ENCODE measurements around the gene DHX16. TPM values are rescaled to one million over a fixed set of nuclear protein-coding genes. Genes with fewer than 3 reads are reported as not detected.

The DHX16 gene
- total RNA-seq, 2 experiments from 2014 or later = 34.5 to 36.7 TPM

GRCh38 chr6:30614843-30615218 lies 58.0 kb downstream of the DHX16 start:
- intact Hi-C loops (cut with DNase I, micrococcal nuclease) = loop anchor here (2.0 to 10.0 kb wide), 8 partner anchors 58 to 1050 kb away; partner anchors contain the start of genes ATP6V1G2 (in 1 of the 2), C6orf47 (in 1 of the 2), CSNK2B (in 1 of the 2) and DDX39B (in 1 of the 2)
- Mint-ChIP-seq H3K27ac (peak overlapping the region; percentile 98), H3K36me3 (ENCODE audit: low read depth) (peaks cover 83% of the 10 kb centered on the region), H3K4me3 (peak overlapping the region; percentile 97), H3K4me1 (peaks cover 51% of the 10 kb centered on the region), H3K27me3 (no peaks in the 10 kb centered on the region), H3K9me3 (ENCODE audit: low read depth) (no peaks in the 10 kb centered on the region)
- DNase-seq = peak; percentile 89
- ChIA-PET CTCF (interaction anchor here (0.6 to 3.8 kb wide), 17 partner anchors 17 to 899 kb away, joined by 3 to 39 read pairs (median 4); partner anchors contain the start of gene MDC1), POLR2A (interaction anchor here (0.6 to 2.1 kb wide), 19 partner anchors 11 to 1050 kb away, joined by 3 to 28 read pairs (median 4); partner anchors contain the start of genes ABCF1, C6orf136, DDX39B and GNL1)
- peak; percentile 66 for ATAC-seq

- H3K9me3 Mint-ChIP-seq (ENCODE audit: low read depth) = no peaks in the 10 kb centered on the region
- H3K27me3 Mint-ChIP-seq = no peaks in the 10 kb centered on the region
- ChIA-PET CTCF (interaction anchor here (0.7 to 3.8 kb wide), 20 partner anchors 16 to 900 kb away, joined by 3 to 39 read pairs (median 4); partner anchors contain the start of gene MDC1), POLR2A (interaction anchor here (0.6 to 2.1 kb wide), 21 partner anchors 12 to 1050 kb away, joined by 3 to 28 read pairs (median 6); partner anchors contain the start of genes ABCF1, C6orf136, DDX39B and GNL1)
- intact Hi-C loops (cut with DNase I, micrococcal nuclease) = loop anchor here (2.0 to 10.0 kb wide), 4 partner anchors 59 to 1051 kb away; partner anchors contain the start of genes ATP6V1G2 (in 1 of the 2), C6orf47 (in 1 of the 2), CSNK2B (in 1 of the 2) and DDX39B (in 1 of the 2)
- peaks cover 51% of the 10 kb centered on the region for H3K4me1 Mint-ChIP-seq
- peaks cover 83% of the 10 kb centered on the region for H3K36me3 Mint-ChIP-seq (ENCODE audit: low read depth)
- DNase-seq = no peak
- no peak for ATAC-seq
- peak overlapping the region; percentile 98 for H3K27ac Mint-ChIP-seq
- H3K4me3 Mint-ChIP-seq = peak overlapping the region; percentile 97
Observed at GRCh38 chr6:30614044-30614842, 58.6 kb downstream of the DHX16 start.

- peak overlapping the region; percentile 98 for H3K27ac Mint-ChIP-seq
- CTCF ChIA-PET = interaction anchor here (0.6 to 3.8 kb wide), 22 partner anchors 9 to 457 kb away, joined by 3 to 39 read pairs (median 4); no protein-coding TSS in a partner anchor
- peak overlapping the region; percentile 97 for H3K4me3 Mint-ChIP-seq
- intact Hi-C loops (cut with DNase I, micrococcal nuclease) = loop anchor here (2.0 to 10.0 kb wide), 5 partner anchors 17 to 1051 kb away; partner anchors contain the start of genes ATP6V1G2 (in 1 of the 2), C6orf47 (in 1 of the 2), CSNK2B (in 1 of the 2) and DDX39B (in 1 of the 2)
- H3K36me3 Mint-ChIP-seq (ENCODE audit: low read depth) = peaks cover 83% of the 10 kb centered on the region
- DNase-seq (no peak), ATAC-seq (no peak)
- POLR2A ChIA-PET = interaction anchor here (0.6 to 1.9 kb wide), 12 partner anchors 17 to 959 kb away, joined by 3 to 13 read pairs (median 3); partner anchors contain the start of genes ABCF1, DHX16, LTA and MDC1
- H3K27me3 Mint-ChIP-seq = no peaks in the 10 kb centered on the region
- peaks cover 53% of the 10 kb centered on the region for H3K4me1 Mint-ChIP-seq
- H3K9me3 Mint-ChIP-seq (ENCODE audit: low read depth) = no peaks in the 10 kb centered on the region
Observed at GRCh38 chr6:30613251-30614043, 59.4 kb downstream of the DHX16 start.

GRCh38 chr6:30612687-30613248 lies 60.0 kb downstream of the DHX16 start:
- H3K4me3 Mint-ChIP-seq = peak overlapping the region; percentile 97
- intact Hi-C loops (cut with DNase I, micrococcal nuclease) = loop anchor here (1.0 to 10.0 kb wide), 4 partner anchors 16 to 1052 kb away; partner anchors contain the start of genes ATP6V1G2 (in 1 of the 2), C6orf47 (in 1 of the 2), CSNK2B (in 1 of the 2) and DDX39B (in 1 of the 2)
- ChIA-PET POLR2A (interaction anchor here (0.7 to 1.9 kb wide), 8 partner anchors 16 to 120 kb away, joined by 3 to 13 read pairs (median 5); partner anchors contain the start of genes ABCF1, DHX16 and MDC1), CTCF (interaction anchor here (0.5 to 3.8 kb wide), 23 partner anchors 9 to 587 kb away, joined by 3 to 39 read pairs (median 4); no protein-coding TSS in a partner anchor)
- peak overlapping the region; percentile 98 for H3K27ac Mint-ChIP-seq
- peaks cover 83% of the 10 kb centered on the region for H3K36me3 Mint-ChIP-seq (ENCODE audit: low read depth)
- peaks cover 54% of the 10 kb centered on the region for H3K4me1 Mint-ChIP-seq
- H3K27me3 Mint-ChIP-seq = no peaks in the 10 kb centered on the region
- DNase-seq = no peak
- ATAC-seq = no peak
- H3K9me3 Mint-ChIP-seq (ENCODE audit: low read depth) = no peaks in the 10 kb centered on the region

GRCh38 chr6:30612213-30612612 lies 60.6 kb downstream of the DHX16 start:
- Mint-ChIP-seq H3K4me3 (no peak overlapping the region), H3K27ac (peak overlapping the region; percentile 39), H3K27me3 (no peaks in the 10 kb centered on the region), H3K36me3 (ENCODE audit: low read depth) (peaks cover 87% of the 10 kb centered on the region), H3K9me3 (ENCODE audit: low read depth) (no peaks in the 10 kb centered on the region), H3K4me1 (peaks cover 59% of the 10 kb centered on the region)
- intact Hi-C loops (cut with DNase I, micrococcal nuclease) = loop anchor here (1.0 to 10.0 kb wide), 4 partner anchors 15 to 1053 kb away; partner anchors contain the start of genes ATP6V1G2 (in 1 of the 2), C6orf47 (in 1 of the 2), CSNK2B (in 1 of the 2) and DDX39B (in 1 of the 2)
- POLR2A ChIA-PET = interaction anchor here (1.4 to 1.9 kb wide), 2 partner anchors 22 to 105 kb away, joined by 3 to 9 read pairs; partner anchors contain the start of gene MDC1
- no peak for DNase-seq
- CTCF ChIA-PET = interaction anchor here (0.5 to 3.8 kb wide), 10 partner anchors 8 to 588 kb away, joined by 3 to 39 read pairs (median 6); no protein-coding TSS in a partner anchor
- no peak for ATAC-seq

- ChIA-PET POLR2A (interaction anchor here (1.4 kb wide), 1 partner anchor 21 kb away, joined by 3 read pairs; no protein-coding TSS in a partner anchor), CTCF (interaction anchor here (0.7 to 3.8 kb wide), 7 partner anchors 8 to 130 kb away, joined by 3 to 39 read pairs (median 7); no protein-coding TSS in a partner anchor)
- Mint-ChIP-seq H3K36me3 (ENCODE audit: low read depth) (peaks cover 86% of the 10 kb centered on the region), H3K27ac (peak overlapping the region; percentile 39), H3K4me3 (no peak overlapping the region), H3K9me3 (ENCODE audit: low read depth) (no peaks in the 10 kb centered on the region), H3K27me3 (no peaks in the 10 kb centered on the region), H3K4me1 (peaks cover 59% of the 10 kb centered on the region)
- ATAC-seq = no peak
- DNase-seq = no peak
- intact Hi-C loops (cut with DNase I, micrococcal nuclease) = loop anchor here (1.0 to 10.0 kb wide), 4 partner anchors 15 to 1053 kb away; partner anchors contain the start of genes ATP6V1G2 (in 1 of the 2), C6orf47 (in 1 of the 2), CSNK2B (in 1 of the 2) and DDX39B (in 1 of the 2)
Observed at GRCh38 chr6:30611856-30612194, 61.0 kb downstream of the DHX16 start.

- intact Hi-C loops (cut with DNase I, micrococcal nuclease) = loop anchor here (10.0 kb wide), 2 partner anchors 933 to 1053 kb away; partner anchors contain the start of genes ATP6V1G2 (in 1 of the 2), C6orf47 (in 1 of the 2), CSNK2B (in 1 of the 2) and DDX39B (in 1 of the 2)
- no peak for DNase-seq
- ATAC-seq = no peak
- Mint-ChIP-seq H3K27ac (peak overlapping the region; percentile 39), H3K27me3 (no peaks in the 10 kb centered on the region), H3K36me3 (ENCODE audit: low read depth) (peaks cover 86% of the 10 kb centered on the region), H3K4me3 (no peak overlapping the region), H3K9me3 (ENCODE audit: low read depth) (no peaks in the 10 kb centered on the region), H3K4me1 (peaks cover 59% of the 10 kb centered on the region)
- ChIA-PET POLR2A (interaction anchor here (1.4 kb wide), 1 partner anchor 21 kb away, joined by 3 read pairs; no protein-coding TSS in a partner anchor), CTCF (interaction anchor here (0.6 to 2.4 kb wide), 9 partner anchors 9 to 129 kb away, joined by 3 to 20 read pairs (median 4); no protein-coding TSS in a partner anchor)
Observed at GRCh38 chr6:30611150-30611855, 61.5 kb downstream of the DHX16 start.

- Mint-ChIP-seq H3K9me3 (ENCODE audit: low read depth) (no peaks in the 10 kb centered on the region), H3K27ac (peak overlapping the region; percentile 7), H3K36me3 (ENCODE audit: low read depth) (peaks cover 84% of the 10 kb centered on the region), H3K4me3 (no peak overlapping the region), H3K27me3 (no peaks in the 10 kb centered on the region), H3K4me1 (peaks cover 61% of the 10 kb centered on the region)
- DNase-seq (no peak), ATAC-seq (no peak)
- ChIA-PET POLR2A (interaction anchor here (0.6 to 1.2 kb wide), 2 partner anchors 12 to 172 kb away, joined by 3 to 6 read pairs; no protein-coding TSS in a partner anchor), CTCF (interaction anchor here (0.5 to 2.4 kb wide), 7 partner anchors 13 to 202 kb away, joined by 3 to 20 read pairs (median 5); no protein-coding TSS in a partner anchor)
- intact Hi-C loops (cut with DNase I, micrococcal nuclease) = loop anchor here (10.0 kb wide), 2 partner anchors 935 to 1055 kb away; partner anchors contain the start of genes ATP6V1G2 (in 1 of the 2), C6orf47 (in 1 of the 2), CSNK2B (in 1 of the 2) and DDX39B (in 1 of the 2)
Observed at GRCh38 chr6:30610065-30610464, 62.7 kb downstream of the DHX16 start.

GRCh38 chr6:30603961-30604360 lies 68.8 kb downstream of the DHX16 start:
- Mint-ChIP-seq H3K36me3 (ENCODE audit: low read depth) (peaks cover 68% of the 10 kb centered on the region), H3K4me3 (no peak overlapping the region), H3K27me3 (no peaks in the 10 kb centered on the region), H3K27ac (no peak overlapping the region), H3K4me1 (peaks cover 24% of the 10 kb centered on the region), H3K9me3 (ENCODE audit: low read depth) (no peaks in the 10 kb centered on the region)
- DNase-seq (no peak), ATAC-seq (no peak)
- ChIA-PET POLR2A (no interaction called here), CTCF (interaction anchor here (1.0 to 1.4 kb wide), 2 partner anchors 136 to 151 kb away, joined by 3 read pairs; no protein-coding TSS in a partner anchor)
- intact Hi-C loops (cut with DNase I, micrococcal nuclease) = no loop called here

Data from activated CD4-positive, alpha-beta T cell treated with anti-CD3 and anti-CD28 coated beads for 36 hours (primary cell).